Central memory CD8-positive, alpha-beta T cell (primary cell): ENCODE results near the gene ACACB.
A peak's percentile ranks its signal among the peaks of the same experiment; 100 is the strongest.

Source experiments
- ATAC-seq: fragments of 150-1000 bp; cut with Tn5 transposase; replicated peaks from 2 replicates; pipeline ENCODE4 v1.10.0; 2022; ENCODE audit warnings: mild to moderate bottlenecking, moderate FRiP score, moderate number of reproducible peaks; ENCODE audit not compliant: poor library complexity, severe bottlenecking; ENCODE audit errors: extremely low read depth
- DNase-seq, 2 donors: peaks; one replicate each; pipeline ENCODE4 v3.0.0; 2021; ENCODE audit warnings: low spot score in 2 of 2
- H3K27ac Mint-ChIP-seq: one replicate; pipeline ENCODE4 v1.8.0; 2022; ENCODE audit warnings: low read depth, mild to moderate bottlenecking, moderate library complexity, mixed read lengths
- H3K27me3 Mint-ChIP-seq: one replicate; pipeline ENCODE4 v1.8.0; 2022; ENCODE audit warnings: mixed read lengths
- H3K36me3 Mint-ChIP-seq: one replicate; pipeline ENCODE4 v1.8.0; 2022; ENCODE audit warnings: mild to moderate bottlenecking, moderate library complexity, mixed read lengths; ENCODE audit not compliant: insufficient read depth
- H3K4me1 Mint-ChIP-seq: one replicate; pipeline ENCODE4 v1.8.0; 2022; ENCODE audit warnings: mixed read lengths
- H3K4me3 Mint-ChIP-seq: one replicate; pipeline ENCODE4 v1.8.0; 2022; ENCODE audit warnings: mild to moderate bottlenecking, moderate library complexity, mixed read lengths
- H3K9me3 Mint-ChIP-seq: one replicate; pipeline ENCODE4 v1.8.0; 2022; ENCODE audit warnings: mixed read lengths

Gene ACACB

DNA sequence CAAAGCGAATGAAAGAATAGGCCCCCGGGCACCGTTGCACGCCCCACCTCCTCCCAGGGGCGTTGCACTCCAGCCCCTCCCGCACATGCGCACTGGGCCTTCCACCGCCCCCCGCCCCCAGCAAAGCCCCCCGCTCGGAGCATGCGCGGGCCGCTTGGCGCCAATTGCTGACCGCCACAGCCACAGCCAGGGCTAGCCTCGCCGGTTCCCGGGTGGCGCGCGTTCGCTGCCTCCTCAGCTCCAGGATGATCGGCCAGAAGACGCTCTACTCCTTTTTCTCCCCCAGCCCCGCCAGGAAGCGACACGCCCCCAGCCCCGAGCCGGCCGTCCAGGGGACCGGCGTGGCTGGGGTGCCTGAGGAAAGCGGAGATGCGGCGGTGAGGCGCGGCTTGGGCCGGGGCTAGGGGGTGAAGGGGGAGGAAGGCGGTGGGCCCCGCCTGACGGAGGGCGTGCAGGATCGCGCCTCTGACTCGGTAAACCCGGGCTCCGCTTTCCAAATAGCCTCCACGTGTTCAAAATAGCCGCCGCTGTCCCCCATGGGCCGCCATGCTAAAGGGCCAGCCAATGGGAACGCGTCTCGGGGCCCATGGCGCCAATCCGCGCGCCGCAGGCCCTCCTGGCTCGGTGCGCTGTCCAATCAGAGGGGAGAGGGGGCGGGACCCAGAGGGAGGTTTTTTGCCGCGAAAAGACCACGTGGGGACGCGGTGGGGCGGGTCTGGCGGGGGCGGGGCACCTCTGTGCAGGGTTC, 18.8 kb upstream of the ACACB start, which contains the start of gene UNG:
Gene UNG, plus strand, starts transcription at position 163 of the 748 bp plus-strand sequence. Its CDS starts 83 bp downstream, at position 246.
- DNase-seq (peak; percentile 92 to 93), ATAC-seq (peak; percentile 83)
- Mint-ChIP-seq H3K27me3 (no peaks in the 10 kb centered on the region), H3K9me3 (no peaks in the 10 kb centered on the region), H3K4me1 (peaks cover 53% of the 10 kb centered on the region), H3K27ac (peak within 1 kb of the TSS; percentile 61), H3K36me3 (peaks cover 22% of the 10 kb centered on the region), H3K4me3 (peak within 1 kb of the TSS; percentile 84)

DNA sequence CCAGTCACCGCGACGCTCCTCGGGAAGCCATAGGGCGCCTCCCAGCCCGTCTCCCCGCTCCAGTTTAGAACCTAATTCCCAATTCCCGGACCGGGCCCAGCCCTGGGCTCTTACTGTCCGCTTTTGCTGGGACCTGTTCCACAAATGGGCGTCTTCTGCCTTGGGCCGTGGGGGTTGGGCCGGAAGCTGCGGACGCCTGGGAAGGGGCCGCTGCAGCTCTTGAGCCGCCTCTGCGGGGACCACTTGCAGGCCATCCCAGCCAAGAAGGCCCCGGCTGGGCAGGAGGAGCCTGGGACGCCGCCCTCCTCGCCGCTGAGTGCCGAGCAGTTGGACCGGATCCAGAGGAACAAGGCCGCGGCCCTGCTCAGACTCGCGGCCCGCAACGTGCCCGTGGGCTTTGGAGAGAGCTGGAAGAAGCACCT, 18.2 kb upstream of the ACACB start:
- peak overlapping the region; percentile 84 for H3K4me3 Mint-ChIP-seq
- H3K4me1 Mint-ChIP-seq, result peaks cover 47% of the 10 kb centered on the region
- ATAC-seq (peak; percentile 16), DNase-seq (peak in 1 of 2 donors; percentile 21)
- H3K27ac Mint-ChIP-seq, result peak overlapping the region; percentile 61
- no peaks in the 10 kb centered on the region for H3K27me3 Mint-ChIP-seq
- no peaks in the 10 kb centered on the region for H3K9me3 Mint-ChIP-seq
- peaks cover 23% of the 10 kb centered on the region for H3K36me3 Mint-ChIP-seq

DNA sequence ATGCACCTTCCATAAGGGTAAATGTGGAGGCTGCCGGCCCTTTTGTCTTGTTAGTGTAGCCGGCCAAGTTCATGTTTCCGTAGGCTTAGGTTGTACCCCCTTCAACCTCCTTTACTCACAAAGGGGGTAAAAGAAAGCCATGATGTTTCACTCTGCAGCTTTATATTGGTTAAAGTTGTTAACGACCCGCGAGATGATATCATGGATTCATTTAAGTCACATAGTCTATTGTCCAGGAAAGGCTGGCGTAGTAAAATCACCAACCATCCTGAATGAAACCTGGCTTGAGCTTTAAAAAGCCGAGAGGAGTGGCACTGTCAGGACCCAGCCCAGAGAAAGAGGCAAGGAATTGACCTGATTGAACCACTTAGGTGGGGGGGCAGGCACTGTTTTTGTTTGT, 17.7 kb upstream of the ACACB start:
- H3K27me3 Mint-ChIP-seq, result no peaks in the 10 kb centered on the region

DNA sequence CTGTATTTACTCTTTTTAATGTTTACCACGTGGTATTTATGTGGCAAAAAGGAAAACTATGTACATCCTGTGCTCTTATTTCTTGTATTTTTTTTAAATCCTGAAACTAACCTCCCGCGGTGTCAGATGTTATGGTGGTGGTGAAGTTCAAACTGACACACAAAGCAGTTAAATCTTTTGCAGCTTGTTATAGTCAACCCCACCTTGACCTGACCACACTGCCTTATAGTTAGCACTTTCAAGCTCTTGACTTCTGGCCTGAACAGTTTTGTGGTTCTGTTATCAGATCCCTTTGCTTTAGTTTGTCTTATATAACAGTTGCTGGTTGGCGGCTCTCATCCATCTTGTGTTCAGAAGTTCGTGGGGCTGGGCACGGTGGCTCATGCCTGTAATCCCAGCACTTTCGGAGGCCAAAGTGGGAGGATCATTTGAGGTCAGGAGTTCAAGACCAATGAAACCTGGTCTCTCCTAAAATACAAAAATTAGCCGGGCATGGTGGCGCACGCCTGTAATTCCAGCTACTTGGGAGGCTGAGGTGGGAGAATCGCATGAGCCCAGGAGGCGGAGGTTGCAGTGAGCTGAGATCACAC, 16.9 kb upstream of the ACACB start:
- Mint-ChIP-seq H3K9me3 (no peaks in the 10 kb centered on the region), H3K4me1 (peaks cover 33% of the 10 kb centered on the region), H3K27ac (peak overlapping the region; percentile 61), H3K4me3 (peak overlapping the region; percentile 84), H3K36me3 (peaks cover 23% of the 10 kb centered on the region), H3K27me3 (no peaks in the 10 kb centered on the region)
- ATAC-seq, result no peak
- no peak for DNase-seq

More for the DNA sequence above, 17.7 kb upstream of the ACACB start:
- Mint-ChIP-seq H3K36me3 (peaks cover 19% of the 10 kb centered on the region), H3K4me3 (peak overlapping the region; percentile 84), H3K9me3 (no peaks in the 10 kb centered on the region), H3K4me1 (peaks cover 42% of the 10 kb centered on the region), H3K27ac (peak overlapping the region; percentile 61)
- DNase-seq (no peak), ATAC-seq (no peak)

DNA sequence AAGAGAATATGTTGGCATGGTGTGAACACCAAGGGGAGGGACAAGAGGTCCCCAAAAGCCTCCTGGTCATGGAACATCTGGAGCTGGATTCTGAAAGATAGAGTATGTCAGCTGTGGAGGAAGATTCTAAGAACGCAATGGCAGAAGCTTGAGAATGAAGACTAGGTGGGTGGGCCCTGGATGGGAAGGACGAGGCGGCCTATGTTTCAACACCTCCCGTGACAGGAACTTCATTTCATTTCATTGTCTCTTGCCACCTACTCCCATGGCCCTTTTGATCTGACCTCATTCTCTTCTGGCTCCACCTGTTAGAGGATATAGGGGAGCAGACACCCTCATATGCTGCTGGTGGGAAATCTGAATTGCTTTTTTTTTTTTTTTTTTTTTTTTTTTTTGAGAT, 15.6 kb upstream of the ACACB start:
- DNase-seq (no peak), ATAC-seq (no peak)
- Mint-ChIP-seq H3K4me1 (peaks cover 33% of the 10 kb centered on the region), H3K27me3 (no peaks in the 10 kb centered on the region), H3K27ac (no peak overlapping the region), H3K4me3 (no peak overlapping the region), H3K36me3 (peaks cover 30% of the 10 kb centered on the region), H3K9me3 (no peaks in the 10 kb centered on the region)

DNA sequence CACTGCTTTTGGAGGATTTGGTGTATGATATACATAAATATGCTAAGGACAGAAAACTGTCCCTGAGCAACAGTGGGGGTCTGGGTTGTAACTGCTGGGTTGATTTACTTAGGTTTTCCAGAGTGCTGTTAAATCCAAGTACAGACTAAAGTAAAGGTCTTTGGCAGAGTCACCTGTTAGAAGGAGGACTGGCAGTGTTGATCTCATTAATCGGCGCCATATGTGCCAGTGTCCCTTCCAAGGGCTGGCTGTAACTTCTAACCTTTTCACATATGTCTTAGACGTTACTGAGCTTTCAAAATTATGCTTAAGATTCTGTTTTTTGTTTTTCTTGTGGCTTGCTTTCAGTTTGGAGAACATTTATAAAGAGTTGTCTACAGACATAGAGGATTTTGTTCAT, 13.9 kb upstream of the ACACB start:
- peaks cover 36% of the 10 kb centered on the region for H3K36me3 Mint-ChIP-seq
- no peak overlapping the region for H3K4me3 Mint-ChIP-seq
- H3K9me3 Mint-ChIP-seq, result no peaks in the 10 kb centered on the region
- H3K27me3 Mint-ChIP-seq, result no peaks in the 10 kb centered on the region
- DNase-seq (no peak), ATAC-seq (no peak)
- H3K27ac Mint-ChIP-seq, result no peak overlapping the region
- peaks cover 33% of the 10 kb centered on the region for H3K4me1 Mint-ChIP-seq

DNA sequence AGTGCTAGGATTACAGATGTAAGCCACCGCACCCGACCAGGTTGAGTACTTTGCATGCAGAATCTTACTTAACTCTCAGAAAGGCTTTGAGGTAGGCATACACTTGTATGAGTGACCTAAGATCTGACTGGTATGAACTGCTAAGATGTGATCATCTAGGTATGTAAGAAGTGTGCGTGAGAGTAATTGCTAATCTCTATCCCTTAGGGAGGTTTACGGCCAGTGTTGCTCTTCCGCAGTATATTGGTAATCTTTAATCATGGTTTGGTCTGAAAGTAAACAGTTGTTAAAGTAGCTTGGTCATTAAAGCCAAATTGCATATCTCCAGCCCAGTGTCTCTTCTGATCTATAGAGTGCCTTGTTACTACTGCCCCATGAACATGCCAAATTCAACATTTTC, 11.2 kb upstream of the ACACB start:
- Mint-ChIP-seq H3K36me3 (peaks cover 36% of the 10 kb centered on the region), H3K27ac (no peak overlapping the region), H3K4me3 (no peak overlapping the region), H3K9me3 (no peaks in the 10 kb centered on the region), H3K4me1 (peaks cover 7% of the 10 kb centered on the region), H3K27me3 (no peaks in the 10 kb centered on the region)
- DNase-seq (no peak), ATAC-seq (no peak)

DNA sequence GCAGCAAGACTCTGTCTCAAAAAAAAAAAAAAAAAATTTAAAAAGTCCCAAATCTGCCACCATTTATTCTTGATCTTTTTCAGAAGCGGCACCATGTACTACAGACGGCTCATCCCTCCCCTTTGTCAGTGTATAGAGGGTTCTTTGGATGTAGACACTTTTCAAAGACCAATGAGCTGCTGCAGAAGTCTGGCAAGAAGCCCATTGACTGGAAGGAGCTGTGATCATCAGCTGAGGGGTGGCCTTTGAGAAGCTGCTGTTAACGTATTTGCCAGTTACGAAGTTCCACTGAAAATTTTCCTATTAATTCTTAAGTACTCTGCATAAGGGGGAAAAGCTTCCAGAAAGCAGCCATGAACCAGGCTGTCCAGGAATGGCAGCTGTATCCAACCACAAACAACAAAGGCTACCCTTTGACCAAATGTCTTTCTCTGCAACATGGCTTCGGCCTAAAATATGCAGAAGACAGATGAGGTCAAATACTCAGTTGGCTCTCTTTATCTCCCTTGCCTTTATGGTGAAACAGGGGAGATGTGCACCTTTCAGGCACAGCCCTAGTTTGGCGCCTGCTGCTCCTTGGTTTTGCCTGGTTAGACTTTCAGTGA, 6.5 kb upstream of the ACACB start:
- Mint-ChIP-seq H3K9me3 (no peaks in the 10 kb centered on the region), H3K36me3 (peaks cover 25% of the 10 kb centered on the region), H3K4me1 (peaks cover 10% of the 10 kb centered on the region), H3K27ac (peak overlapping the region; percentile 44), H3K27me3 (no peaks in the 10 kb centered on the region), H3K4me3 (no peak overlapping the region)
- ATAC-seq, result no peak
- no peak for DNase-seq

DNA sequence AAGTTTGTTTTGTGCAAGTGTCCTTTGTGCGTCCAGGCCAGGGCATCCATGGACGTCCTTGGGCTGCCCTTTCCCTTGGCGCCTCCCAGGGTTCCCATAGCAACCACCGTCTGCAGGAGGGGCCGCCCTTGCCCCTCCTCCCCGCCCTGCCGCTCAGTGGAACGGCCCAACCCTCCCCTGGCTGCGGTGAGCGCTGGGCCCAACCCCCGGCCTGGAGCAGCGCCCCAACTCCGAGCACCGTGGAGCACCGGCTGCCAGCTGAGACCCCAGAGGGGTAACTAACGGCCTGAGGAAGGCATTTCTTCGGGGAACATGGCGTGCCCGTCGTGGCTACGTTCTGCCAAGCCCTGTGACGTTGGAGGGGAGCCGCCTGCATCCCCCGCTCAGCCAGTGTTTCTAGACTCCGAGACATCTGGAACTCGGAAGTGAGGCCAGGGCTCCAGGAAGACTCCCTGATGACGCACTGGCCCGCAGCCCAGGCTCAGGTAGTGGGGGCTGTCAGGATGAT, 5.3 kb upstream of the ACACB start:
- ATAC-seq, result peak; percentile 69
- Mint-ChIP-seq H3K36me3 (peaks cover 18% of the 10 kb centered on the region), H3K4me1 (peaks cover 15% of the 10 kb centered on the region), H3K27me3 (no peaks in the 10 kb centered on the region), H3K27ac (peak overlapping the region; percentile 44), H3K4me3 (peak overlapping the region; percentile 69), H3K9me3 (no peaks in the 10 kb centered on the region)
- no peak for DNase-seq

DNA sequence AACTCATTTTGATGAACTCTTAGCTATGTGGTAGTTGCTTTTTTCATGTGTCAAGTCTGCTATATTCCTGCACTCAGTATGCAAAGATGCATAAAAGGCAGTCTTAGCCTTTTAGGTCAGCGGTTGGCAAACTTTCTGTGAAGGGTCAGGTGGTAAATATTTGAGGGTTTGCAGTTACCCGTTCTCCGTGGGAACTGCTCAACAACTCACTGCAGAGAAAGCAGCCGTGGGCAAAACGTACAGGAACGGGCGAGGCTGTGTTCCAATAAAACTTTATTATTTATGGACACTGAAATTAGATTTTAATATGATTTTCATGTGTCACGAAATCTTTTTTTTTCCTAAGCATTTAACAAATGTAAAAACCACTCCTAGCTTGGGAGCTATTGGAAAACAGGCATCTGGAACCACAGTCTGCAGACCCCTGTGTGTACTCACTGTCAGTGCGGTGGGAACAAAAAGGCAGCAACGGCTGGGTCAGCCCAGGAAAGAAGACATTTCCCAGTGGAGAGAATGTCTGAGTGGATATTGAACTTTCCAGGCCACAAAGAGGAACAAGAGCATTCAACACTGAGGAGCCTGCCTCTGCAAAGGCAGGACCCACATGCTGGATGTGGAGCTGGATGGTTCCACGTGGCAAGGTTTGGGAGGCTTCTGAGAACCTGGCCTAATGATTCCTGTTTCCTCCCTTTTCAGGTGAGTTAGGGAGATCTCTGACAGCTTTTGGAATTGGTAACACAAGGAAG, 3.5 kb upstream of the ACACB start:
- ATAC-seq (no peak), DNase-seq (no peak)
- Mint-ChIP-seq H3K9me3 (no peaks in the 10 kb centered on the region), H3K36me3 (peaks cover 9% of the 10 kb centered on the region), H3K27me3 (no peaks in the 10 kb centered on the region), H3K27ac (no peak overlapping the region), H3K4me3 (no peak overlapping the region), H3K4me1 (peaks cover 15% of the 10 kb centered on the region)

DNA sequence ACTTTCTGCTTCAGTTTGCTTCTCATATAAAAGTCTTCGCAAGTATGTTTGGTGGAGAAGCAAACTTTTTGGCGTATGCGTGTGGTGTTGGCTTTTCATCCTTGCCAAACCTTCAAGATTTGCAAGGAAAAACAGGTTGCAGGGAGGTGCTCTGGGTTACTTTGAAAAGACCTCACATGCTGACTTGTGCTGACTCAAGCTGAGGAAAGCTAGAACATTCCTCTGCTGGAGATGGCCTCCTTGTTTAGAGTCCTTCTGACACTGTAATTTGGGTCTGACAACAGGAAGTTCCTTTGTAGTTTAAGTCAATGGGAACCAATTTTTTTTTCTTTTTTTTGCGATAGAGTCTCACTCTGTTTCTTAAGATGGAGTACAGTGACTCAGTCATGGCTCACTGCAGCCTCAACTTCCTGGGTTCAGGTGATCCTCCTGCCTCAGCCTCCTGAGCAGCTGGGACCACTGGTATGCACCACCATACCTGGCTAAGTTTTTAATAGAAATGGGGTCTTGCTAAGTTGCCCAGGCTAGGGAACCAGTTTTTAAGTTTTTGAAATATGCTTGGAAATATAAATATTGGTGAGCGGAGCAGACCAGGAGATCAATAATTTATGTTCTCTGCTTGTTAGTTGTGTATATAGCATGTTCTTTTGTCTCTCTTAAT, 2.6 kb upstream of the ACACB start:
- ATAC-seq, result no peak
- H3K4me3 Mint-ChIP-seq, result no peak overlapping the region
- H3K9me3 Mint-ChIP-seq, result no peaks in the 10 kb centered on the region
- peaks cover 6% of the 10 kb centered on the region for H3K36me3 Mint-ChIP-seq
- peaks cover 15% of the 10 kb centered on the region for H3K4me1 Mint-ChIP-seq
- H3K27me3 Mint-ChIP-seq, result no peaks in the 10 kb centered on the region
- no peak for DNase-seq
- no peak overlapping the region for H3K27ac Mint-ChIP-seq

DNA sequence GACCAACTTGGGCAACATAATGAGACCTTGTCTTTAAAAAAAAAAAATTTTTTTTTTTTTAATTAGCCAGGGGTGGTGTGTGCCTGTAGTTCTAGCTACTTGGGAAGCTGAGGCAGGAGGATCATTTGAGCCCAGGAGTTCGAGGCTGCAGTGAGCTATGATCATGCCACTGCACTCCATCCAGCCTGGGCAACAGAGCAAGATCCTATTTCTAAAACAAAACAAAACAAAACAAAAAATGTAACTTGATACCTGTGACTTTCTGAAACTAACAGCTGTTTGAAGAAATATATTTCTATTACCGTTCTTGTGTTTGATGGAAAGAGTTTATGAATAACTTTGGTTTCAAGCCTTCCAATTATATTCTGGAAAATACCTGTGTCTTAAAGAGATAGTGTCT, 1.7 kb upstream of the ACACB start:
- peaks cover 6% of the 10 kb centered on the region for H3K36me3 Mint-ChIP-seq
- H3K27me3 Mint-ChIP-seq, result no peaks in the 10 kb centered on the region
- no peak overlapping the region for H3K4me3 Mint-ChIP-seq
- no peak for DNase-seq
- H3K27ac Mint-ChIP-seq, result no peak overlapping the region
- no peaks in the 10 kb centered on the region for H3K9me3 Mint-ChIP-seq
- peaks cover 15% of the 10 kb centered on the region for H3K4me1 Mint-ChIP-seq
- ATAC-seq, result no peak
